Activated T-cell treated with anti-CD3 and anti-CD28 coated beads, Interleukin-2, amount 50 U/mL, for 24 hours (primary cell): ENCODE data around the gene MET.

ENCODE experiments used
- DNase-seq: peaks from one replicate; pipeline ENCODE4 v3.0.0-alpha.2; 2020
- H3K27ac Mint-ChIP-seq: 2 replicates; pipeline ENCODE4 v1.8.0; 2020; ENCODE audit warnings: mild to moderate bottlenecking, mixed read lengths
- H3K27me3 Mint-ChIP-seq: 2 replicates; pipeline ENCODE4 v1.8.0; 2020; ENCODE audit warnings: mixed read lengths
- H3K36me3 Mint-ChIP-seq: 2 replicates; pipeline ENCODE4 v1.8.0; 2020; ENCODE audit warnings: low read depth, mixed read lengths
- H3K4me1 Mint-ChIP-seq: 2 replicates; pipeline ENCODE4 v1.8.0; 2020; ENCODE audit warnings: low read depth, mixed read lengths
- H3K4me3 Mint-ChIP-seq: 2 replicates; pipeline ENCODE4 v1.8.0; 2020; ENCODE audit warnings: mild to moderate bottlenecking, moderate library complexity, mixed read lengths
- H3K9me3 Mint-ChIP-seq: 2 replicates; pipeline ENCODE4 v1.8.0; 2020; ENCODE audit warnings: mixed read lengths

The MET gene

DNA sequence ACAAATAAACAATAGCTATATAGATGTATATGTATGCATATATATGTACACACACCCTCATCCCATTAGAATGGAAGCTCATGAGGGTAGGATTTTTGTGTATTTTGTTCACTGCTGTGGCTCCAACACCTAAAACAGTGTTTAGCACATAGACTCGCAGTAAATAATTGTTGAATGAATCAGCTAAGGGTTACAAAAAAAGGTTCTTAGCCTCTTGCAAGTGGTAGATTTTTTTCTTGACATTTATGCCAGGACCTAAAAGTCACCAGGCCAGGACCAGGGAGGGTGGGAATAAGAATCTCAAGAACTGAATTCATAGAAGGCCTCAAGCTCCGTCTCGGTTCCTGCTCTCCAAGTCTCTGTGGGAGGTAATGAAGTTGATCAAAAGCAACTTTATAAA is 107.9 kb downstream of the MET start:
- Mint-ChIP-seq H3K36me3 (no peaks in the 10 kb centered on the region), H3K4me1 (peaks cover 11% of the 10 kb centered on the region), H3K9me3 (no peaks in the 10 kb centered on the region), H3K4me3 (no peak overlapping the region), H3K27ac (no peak overlapping the region), H3K27me3 (peaks cover 7% of the 10 kb centered on the region)
- DNase-seq = no peak

DNA sequence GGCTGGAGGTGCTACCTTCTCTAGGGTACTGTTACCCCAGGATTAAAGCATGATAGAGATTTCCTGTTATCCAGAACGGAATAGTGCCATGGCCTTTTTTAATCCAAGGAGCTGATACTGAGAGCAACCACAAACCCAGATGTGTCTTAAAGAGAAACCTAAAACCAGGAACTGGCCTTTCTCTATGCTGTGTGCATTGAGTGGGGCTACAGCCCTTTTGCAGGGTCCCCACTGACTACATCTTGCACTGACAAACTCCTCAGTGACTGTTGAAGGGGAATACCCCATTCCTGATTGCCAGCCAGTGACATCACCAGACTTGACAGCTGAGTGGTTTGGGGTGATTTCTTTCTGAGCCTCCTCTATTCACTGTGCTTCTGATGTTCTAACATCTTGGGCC is 108.5 kb downstream of the MET start:
- Mint-ChIP-seq H3K27ac (no peak overlapping the region), H3K27me3 (peaks cover 4% of the 10 kb centered on the region), H3K9me3 (no peaks in the 10 kb centered on the region), H3K36me3 (no peaks in the 10 kb centered on the region), H3K4me3 (no peak overlapping the region), H3K4me1 (peaks cover 11% of the 10 kb centered on the region)
- DNase-seq = no peak

DNA sequence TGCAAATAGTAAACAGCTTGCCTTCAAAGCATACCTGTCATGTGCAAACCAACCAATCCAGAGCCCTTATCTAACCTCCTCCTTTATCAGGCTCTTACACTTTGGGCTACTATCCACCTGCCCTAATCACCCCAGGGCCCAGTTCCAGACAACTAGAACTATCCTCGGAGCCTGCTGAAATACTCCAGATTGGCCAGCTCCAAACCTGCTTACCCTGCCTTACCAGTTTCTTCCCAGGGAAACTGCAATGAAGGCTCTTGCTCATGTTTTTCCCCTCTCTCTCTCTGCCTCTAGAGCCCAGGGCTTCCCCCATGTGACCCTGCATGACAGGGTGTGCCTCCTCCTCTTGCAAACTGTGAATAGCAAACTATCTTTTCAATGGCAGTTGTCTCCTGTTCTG is 109.0 kb downstream of the MET start:
- Mint-ChIP-seq H3K36me3 (no peaks in the 10 kb centered on the region), H3K27ac (no peak overlapping the region), H3K9me3 (no peaks in the 10 kb centered on the region), H3K27me3 (peaks cover 4% of the 10 kb centered on the region), H3K4me3 (no peak overlapping the region), H3K4me1 (peaks cover 11% of the 10 kb centered on the region)
- DNase-seq = no peak

DNA sequence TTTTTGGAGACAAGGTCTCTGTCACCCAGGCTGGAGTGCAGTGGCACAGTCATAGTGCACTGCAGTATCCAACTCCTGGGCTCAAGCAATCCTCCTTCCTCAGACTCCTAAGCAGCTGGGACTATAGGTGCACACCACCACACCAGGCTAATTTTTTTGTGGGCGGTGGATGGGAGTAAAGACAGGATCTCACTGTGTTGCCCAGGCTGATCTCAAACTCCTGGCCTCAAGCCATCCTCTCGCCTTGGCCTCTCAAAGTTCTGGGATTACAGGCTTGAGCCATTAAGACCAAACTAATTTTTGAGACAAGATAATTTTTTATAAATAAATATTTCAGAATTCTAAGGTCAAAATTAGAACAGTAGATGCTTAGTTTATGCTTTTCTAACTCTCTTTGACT is 109.6 kb downstream of the MET start:
- no peaks in the 10 kb centered on the region for H3K9me3 Mint-ChIP-seq
- no peak overlapping the region for H3K27ac Mint-ChIP-seq
- DNase-seq = no peak
- H3K36me3 Mint-ChIP-seq = no peaks in the 10 kb centered on the region
- no peak overlapping the region for H3K4me3 Mint-ChIP-seq
- H3K4me1 Mint-ChIP-seq = peaks cover 8% of the 10 kb centered on the region
- peaks cover 4% of the 10 kb centered on the region for H3K27me3 Mint-ChIP-seq

DNA sequence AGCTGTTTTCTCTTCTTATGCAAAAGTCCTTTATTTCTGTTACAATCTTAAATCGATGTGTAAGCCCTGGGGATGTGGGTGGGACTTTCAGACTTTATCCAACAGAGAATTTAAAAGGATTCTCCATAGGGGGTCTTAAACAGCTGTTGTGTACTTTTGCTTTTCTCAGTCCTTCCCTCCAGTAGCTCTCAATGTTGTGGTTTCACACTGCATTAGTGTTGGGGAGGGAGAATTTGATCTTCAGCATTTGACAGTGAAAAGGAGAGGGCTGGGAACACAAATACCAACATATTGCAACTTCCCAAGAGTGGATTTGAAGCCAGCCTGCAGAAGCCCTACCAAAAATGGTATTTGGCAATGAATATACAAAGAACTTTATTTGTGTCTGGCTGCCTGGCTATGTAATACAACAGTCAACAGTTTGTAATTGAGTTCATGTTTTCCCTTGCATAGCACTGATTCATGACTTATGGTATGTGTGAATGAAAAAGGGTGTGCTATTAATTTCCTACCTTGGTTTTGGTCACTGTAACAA is 110.2 kb downstream of the MET start:
- Mint-ChIP-seq H3K36me3 (no peaks in the 10 kb centered on the region), H3K4me1 (peaks cover 5% of the 10 kb centered on the region), H3K27ac (no peak overlapping the region), H3K9me3 (no peaks in the 10 kb centered on the region), H3K4me3 (no peak overlapping the region), H3K27me3 (peaks cover 4% of the 10 kb centered on the region)
- DNase-seq = no peak

- H3K27me3 Mint-ChIP-seq = no peaks in the 10 kb centered on the region
- H3K4me1 Mint-ChIP-seq = peaks cover 1% of the 10 kb centered on the region
- no peak overlapping the region for H3K27ac Mint-ChIP-seq
- no peaks in the 10 kb centered on the region for H3K9me3 Mint-ChIP-seq
- no peak overlapping the region for H3K4me3 Mint-ChIP-seq
- no peaks in the 10 kb centered on the region for H3K36me3 Mint-ChIP-seq
- DNase-seq = no peak
Observed at GRCh38 chr7:116783666-116784318, 111.8 kb downstream of the MET start.

GRCh38 chr7:116784647-116785046 is 112.7 kb downstream of the MET start:
- Mint-ChIP-seq H3K27me3 (no peaks in the 10 kb centered on the region), H3K27ac (no peak overlapping the region), H3K9me3 (no peaks in the 10 kb centered on the region), H3K36me3 (no peaks in the 10 kb centered on the region), H3K4me3 (no peak overlapping the region), H3K4me1 (peaks cover 1% of the 10 kb centered on the region)
- no peak for DNase-seq

DNA sequence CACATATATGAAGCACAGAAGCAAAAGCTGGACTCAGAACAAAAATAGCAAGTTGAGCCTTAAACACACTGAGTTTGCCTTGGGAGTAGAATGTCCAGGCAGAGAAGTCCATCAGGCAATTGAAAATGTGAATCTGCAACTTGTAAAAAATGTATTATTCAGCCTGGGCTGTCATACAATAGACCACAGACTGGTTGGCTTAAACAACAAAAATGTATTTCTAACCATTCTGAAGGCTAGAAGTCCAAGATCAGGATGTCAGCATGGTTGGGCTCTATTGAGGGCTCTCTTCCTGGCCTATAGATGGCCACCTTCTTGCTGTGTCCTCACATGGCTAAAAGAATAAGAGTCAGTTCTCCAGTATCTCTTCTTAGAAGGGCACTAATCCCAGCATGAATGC is 113.8 kb downstream of the MET start:
- DNase-seq = no peak
- Mint-ChIP-seq H3K9me3 (no peaks in the 10 kb centered on the region), H3K27me3 (no peaks in the 10 kb centered on the region), H3K4me1 (peaks cover 1% of the 10 kb centered on the region), H3K4me3 (no peak overlapping the region), H3K36me3 (no peaks in the 10 kb centered on the region), H3K27ac (no peak overlapping the region)

DNA sequence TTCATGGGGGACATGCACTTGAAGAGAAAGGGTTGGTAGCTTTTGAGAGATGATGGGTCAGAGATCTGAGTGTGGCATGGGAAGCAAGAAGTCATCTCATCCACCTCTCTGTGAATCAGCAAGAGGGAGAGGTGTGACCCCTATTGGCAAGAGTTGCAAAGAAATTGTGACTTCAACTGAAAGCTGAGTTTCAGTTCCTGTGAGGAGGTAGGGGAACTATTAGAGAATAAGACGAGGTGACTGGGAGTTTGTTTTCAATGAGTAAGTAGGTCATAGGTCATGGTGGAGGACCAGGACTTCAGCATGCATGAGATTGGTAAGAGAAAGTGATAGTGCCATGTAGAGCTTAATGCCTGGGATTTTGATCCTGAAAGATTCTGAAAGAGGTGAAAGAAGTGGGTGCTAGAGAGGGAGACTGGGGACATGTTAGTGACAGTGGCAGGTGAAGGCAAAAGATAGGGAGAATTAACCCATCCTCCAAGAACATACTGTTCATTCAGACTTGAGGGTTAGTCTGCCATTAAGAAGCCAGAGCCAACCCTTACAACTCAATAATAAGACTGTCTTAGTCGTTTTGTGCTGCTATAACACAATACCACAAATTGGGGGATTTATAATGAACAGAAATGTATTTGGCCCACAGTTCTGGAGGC is 114.9 kb downstream of the MET start:
- Mint-ChIP-seq H3K27ac (no peak overlapping the region), H3K9me3 (no peaks in the 10 kb centered on the region), H3K4me3 (no peak overlapping the region), H3K36me3 (no peaks in the 10 kb centered on the region), H3K4me1 (no peaks in the 10 kb centered on the region), H3K27me3 (no peaks in the 10 kb centered on the region)
- no peak for DNase-seq

DNA sequence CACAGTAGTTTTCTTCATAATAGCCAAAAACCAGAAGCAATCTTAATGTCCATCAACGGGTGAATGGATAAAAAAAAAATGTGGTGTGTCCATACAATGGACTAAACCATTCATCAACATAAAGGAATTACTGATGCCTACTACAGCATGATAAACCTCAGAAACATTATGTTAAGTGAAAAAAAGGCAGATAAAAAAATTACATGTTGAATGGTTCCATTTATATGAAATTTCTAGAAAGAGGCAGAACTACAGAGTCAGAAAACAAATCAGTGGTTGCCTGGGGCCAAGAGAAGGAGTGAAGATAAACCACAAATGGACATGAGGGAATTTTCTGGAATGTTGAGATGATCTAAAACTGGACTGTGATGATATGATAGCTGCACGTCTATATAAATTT is 115.9 kb downstream of the MET start:
- Mint-ChIP-seq H3K9me3 (no peaks in the 10 kb centered on the region), H3K27me3 (no peaks in the 10 kb centered on the region), H3K27ac (no peak overlapping the region), H3K4me1 (no peaks in the 10 kb centered on the region), H3K4me3 (no peak overlapping the region), H3K36me3 (no peaks in the 10 kb centered on the region)
- DNase-seq = no peak

DNA sequence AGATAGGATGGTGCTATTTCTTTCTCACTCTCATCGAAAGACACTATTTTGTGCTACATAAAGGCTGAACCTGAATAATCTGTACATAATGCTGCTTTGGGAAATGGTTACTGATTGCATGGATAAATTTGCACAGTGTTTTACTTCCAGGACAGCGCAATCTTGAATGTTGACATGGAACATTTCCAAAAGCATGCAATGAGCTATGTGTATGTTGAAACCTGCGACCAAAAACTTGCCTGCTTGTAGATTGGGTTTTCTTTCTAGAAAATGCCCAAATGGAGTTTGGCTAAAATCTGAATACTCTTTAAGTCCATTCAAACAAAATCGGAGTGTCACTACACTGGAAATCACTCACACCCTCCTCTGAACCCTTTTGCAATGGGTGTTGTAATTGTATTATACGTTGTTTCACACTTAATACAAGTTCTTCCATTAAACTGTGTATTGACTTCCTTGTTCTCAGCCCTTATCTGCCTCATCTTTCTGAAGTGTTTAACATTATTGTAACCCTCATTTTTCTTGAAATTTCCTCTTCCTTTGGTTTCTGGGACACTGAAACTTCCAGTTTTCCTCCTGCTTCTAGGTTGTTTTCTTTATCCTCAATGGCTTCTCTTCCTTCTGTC is 116.7 kb downstream of the MET start:
- H3K36me3 Mint-ChIP-seq = no peaks in the 10 kb centered on the region
- no peaks in the 10 kb centered on the region for H3K4me1 Mint-ChIP-seq
- H3K27ac Mint-ChIP-seq = no peak overlapping the region
- no peaks in the 10 kb centered on the region for H3K27me3 Mint-ChIP-seq
- no peak for DNase-seq
- no peak overlapping the region for H3K4me3 Mint-ChIP-seq
- no peaks in the 10 kb centered on the region for H3K9me3 Mint-ChIP-seq

DNA sequence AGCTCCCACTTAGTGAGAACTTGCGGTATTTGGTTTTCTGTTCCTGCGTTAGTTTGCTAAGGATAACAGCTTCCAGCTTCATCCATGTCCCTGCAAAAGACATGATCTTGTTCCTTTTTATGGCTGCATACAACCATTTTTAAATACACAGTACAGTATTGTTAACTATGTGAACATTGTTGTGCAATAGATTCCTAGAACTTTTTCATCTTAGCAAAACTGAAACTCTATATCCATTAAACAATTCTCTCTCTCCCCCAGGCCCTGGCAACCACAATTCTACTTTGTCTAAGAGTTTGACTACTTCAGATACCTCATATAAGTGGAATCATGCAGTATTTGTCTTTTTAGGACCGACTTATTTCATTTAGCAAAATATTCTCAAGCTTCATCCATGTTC is 118.0 kb downstream of the MET start:
- Mint-ChIP-seq H3K27ac (no peak overlapping the region), H3K4me3 (no peak overlapping the region), H3K36me3 (no peaks in the 10 kb centered on the region), H3K27me3 (no peaks in the 10 kb centered on the region), H3K4me1 (no peaks in the 10 kb centered on the region), H3K9me3 (no peaks in the 10 kb centered on the region)
- DNase-seq = no peak

- no peak for DNase-seq
- Mint-ChIP-seq H3K9me3 (no peaks in the 10 kb centered on the region), H3K27ac (no peak overlapping the region), H3K4me1 (no peaks in the 10 kb centered on the region), H3K27me3 (no peaks in the 10 kb centered on the region), H3K36me3 (no peaks in the 10 kb centered on the region), H3K4me3 (no peak overlapping the region)
Observed at GRCh38 chr7:116792813-116793212, 120.8 kb downstream of the MET start.

DNA sequence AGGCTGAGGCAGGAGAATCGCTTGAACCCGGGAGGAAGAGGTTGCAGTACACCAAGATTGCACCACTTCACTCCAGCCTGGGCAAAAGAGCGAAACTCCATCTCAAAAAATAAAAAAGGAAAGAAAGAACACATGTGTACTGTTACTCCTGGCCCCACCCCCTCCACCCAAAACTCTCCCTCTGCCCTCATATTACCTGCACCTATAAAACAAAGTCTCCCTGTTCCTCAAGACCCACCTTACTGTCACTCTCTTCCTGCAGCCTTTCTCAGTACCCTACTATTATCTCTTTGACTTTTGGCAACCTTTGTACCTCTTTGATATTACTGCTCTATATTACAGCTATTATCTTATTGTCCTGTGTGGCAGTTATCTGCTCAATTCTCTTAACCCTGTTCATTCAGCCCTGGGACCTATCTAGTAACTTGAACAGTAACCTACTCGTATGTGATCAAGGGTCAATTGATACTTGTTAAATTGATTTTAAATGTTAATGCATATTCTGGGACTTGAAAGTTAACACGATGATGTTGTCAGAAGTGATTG is 121.9 kb downstream of the MET start:
- DNase-seq = no peak
- Mint-ChIP-seq H3K27ac (no peak overlapping the region), H3K4me3 (no peak overlapping the region), H3K36me3 (no peaks in the 10 kb centered on the region), H3K9me3 (no peaks in the 10 kb centered on the region), H3K27me3 (no peaks in the 10 kb centered on the region), H3K4me1 (no peaks in the 10 kb centered on the region)

- Mint-ChIP-seq H3K9me3 (no peaks in the 10 kb centered on the region), H3K27me3 (peaks cover 7% of the 10 kb centered on the region), H3K27ac (no peak overlapping the region), H3K36me3 (no peaks in the 10 kb centered on the region), H3K4me1 (peaks cover 9% of the 10 kb centered on the region), H3K4me3 (no peak overlapping the region)
- no peak for DNase-seq
Observed at GRCh38 chr7:116796471-116796870, 124.5 kb downstream of the MET start.
